Suprapubic skin (tissue), 4 donors: ENCODE measurements around the gene EIF2S2. TPM values are rescaled to one million over a fixed set of nuclear protein-coding genes. Genes with fewer than 3 reads are reported as not detected.

Source experiments
- DNase-seq, 2 donors: peaks; one replicate each; pipeline ENCODE4 v3.0.0-alpha.2; 2019; ENCODE audit warnings: low spot score in 2 of 2
- H3K27ac ChIP-seq: fragments of 200-600 bp; sonication (generic); one replicate; pipeline ENCODE4 v1.5.1; 2019
- H3K27me3 ChIP-seq: fragments of 200-600 bp; sonication (generic); one replicate; pipeline ENCODE4 v1.5.1; 2019
- H3K36me3 ChIP-seq: fragments of 200-600 bp; sonication (generic); one replicate; pipeline ENCODE4 v1.5.1; 2019
- H3K4me1 ChIP-seq: fragments of 200-600 bp; sonication (generic); one replicate; pipeline ENCODE4 v1.5.1; 2019
- H3K4me3 ChIP-seq: fragments of 200-600 bp; sonication (generic); one replicate; pipeline ENCODE4 v1.5.1; 2019; ENCODE audit warnings: mild to moderate bottlenecking
- H3K9me3 ChIP-seq: fragments of 200-600 bp; sonication (generic); one replicate; pipeline ENCODE4 v1.5.1; 2019
- CTCF ChIP-seq, 2 donors: fragments of 200-600 bp in 1 of 2; fragments of 450-650 bp in 1 of 2; sonication (generic) in 1 of 2; IDR thresholded peaks; one replicate each; pipeline ENCODE4 v1.5.1; 2016 to 2019; ENCODE audit warnings: antibody characterized with exemption in 2 of 2, mild to moderate bottlenecking in 1 of 2, moderate library complexity in 1 of 2
- EP300 ChIP-seq: sonication (generic); formaldehyde crosslinking; IDR thresholded peaks from one replicate; pipeline ENCODE4 v1.6.1; 2017; ENCODE audit warnings: antibody characterized with exemption
- POLR2A ChIP-seq, 2 donors: fragments of 450-650 bp; IDR thresholded peaks; one replicate each; pipeline ENCODE4 v1.6.1; 2017; ENCODE audit warnings: antibody characterized with exemption in 2 of 2, mild to moderate bottlenecking in 2 of 2, moderate library complexity in 2 of 2
- POLR2AphosphoS5 ChIP-seq, 3 donors: sonication (generic); formaldehyde crosslinking; IDR thresholded peaks; one replicate each; pipeline ENCODE4 v1.6.1; 2017; ENCODE audit warnings: antibody characterized with exemption in 3 of 3
- WGBS: methylation state at CpG from one replicate; pipeline ENCODE4 v1.1.5; 2018; 5-methylcytosine and 5-hydroxymethylcytosine counted together
- total RNA-seq, 4 donors: library from RNA; depleted of rRNA; stranded (reverse); fragments of >200 nt; gene quantifications; one replicate each; pipeline ENCODE4 v1.1.0, GENCODE V29; 2016

EIF2S2 gene
- total RNA-seq, 4 donors from 2014 or later, result 23.7 to 38.8 (median 38.4) TPM

GRCh38 chr20:34078540-34078939, 33.5 kb downstream of the EIF2S2 start:
- no peak for TF ChIP-seq POLR2AphosphoS5 (IDR thresholded peaks at IDR 0.05)
- TF ChIP-seq EP300, result no peak
- TF ChIP-seq POLR2A (IDR thresholded peaks at IDR 0.05), result no peak
- no peak for TF ChIP-seq CTCF (IDR thresholded peaks at IDR 0.05)
- Histone ChIP-seq H3K27ac (no peak overlapping the region), H3K36me3 (peaks cover 72% of the 10 kb centered on the region), H3K9me3 (no peaks in the 10 kb centered on the region), H3K27me3 (no peaks in the 10 kb centered on the region), H3K4me3 (no peak overlapping the region), H3K4me1 (peaks cover 12% of the 10 kb centered on the region)
- no peak for DNase-seq
- WGBS, result 89% methylated on average over 5 of the region's 5 CpGs

GRCh38 chr20:34076952-34077351, 35.1 kb downstream of the EIF2S2 start:
- DNase-seq, result no peak
- no peak overlapping the region for H3K27ac ChIP-seq
- H3K9me3 ChIP-seq, result no peaks in the 10 kb centered on the region
- 92% methylated on average over 14 of the region's 20 CpGs for WGBS
- H3K4me3 ChIP-seq, result no peak overlapping the region
- no peaks in the 10 kb centered on the region for H3K4me1 ChIP-seq
- peaks cover 79% of the 10 kb centered on the region for H3K36me3 ChIP-seq
- no peaks in the 10 kb centered on the region for H3K27me3 ChIP-seq
- TF ChIP-seq EP300, result no peak
- TF ChIP-seq CTCF (IDR thresholded peaks at IDR 0.05), result no peak
- TF ChIP-seq POLR2A (IDR thresholded peaks at IDR 0.05), result no peak
- TF ChIP-seq POLR2AphosphoS5 (IDR thresholded peaks at IDR 0.05), result no peak

GRCh38 chr20:34075647-34076046, 36.4 kb downstream of the EIF2S2 start:
- Histone ChIP-seq H3K4me3 (no peak overlapping the region), H3K36me3 (peaks cover 70% of the 10 kb centered on the region), H3K9me3 (no peaks in the 10 kb centered on the region), H3K4me1 (no peaks in the 10 kb centered on the region), H3K27ac (no peak overlapping the region), H3K27me3 (no peaks in the 10 kb centered on the region)
- DNase-seq, result no peak
- 88% methylated on average over 14 of the region's 16 CpGs for WGBS
- TF ChIP-seq POLR2AphosphoS5 (IDR thresholded peaks at IDR 0.05) (no peak), CTCF (IDR thresholded peaks at IDR 0.05) (no peak), EP300 (no peak), POLR2A (IDR thresholded peaks at IDR 0.05) (no peak)

GRCh38 chr20:34074101-34074760, 37.8 kb downstream of the EIF2S2 start:
- Histone ChIP-seq H3K36me3 (peaks cover 58% of the 10 kb centered on the region), H3K27me3 (no peaks in the 10 kb centered on the region)

GRCh38 chr20:34072778-34073177, 39.3 kb downstream of the EIF2S2 start:
- Histone ChIP-seq H3K36me3 (peaks cover 43% of the 10 kb centered on the region), H3K9me3 (no peaks in the 10 kb centered on the region), H3K4me3 (no peak overlapping the region), H3K4me1 (peaks cover 9% of the 10 kb centered on the region), H3K27me3 (no peaks in the 10 kb centered on the region), H3K27ac (no peak overlapping the region)
- no peak for TF ChIP-seq POLR2A (IDR thresholded peaks at IDR 0.05)
- no peak for TF ChIP-seq POLR2AphosphoS5 (IDR thresholded peaks at IDR 0.05)
- no peak for TF ChIP-seq EP300
- TF ChIP-seq CTCF (IDR thresholded peaks at IDR 0.05), result no peak
- 91% methylated on average over 1 of the region's 1 CpG for WGBS
- DNase-seq, result no peak

More at GRCh38 chr20:34074101-34074760, 37.8 kb downstream of the EIF2S2 start:
- H3K4me3 ChIP-seq, result no peak overlapping the region
- H3K4me1 ChIP-seq, result peaks cover 6% of the 10 kb centered on the region
- H3K27ac ChIP-seq, result no peak overlapping the region
- no peak for DNase-seq
- 70% methylated on average over 6 of the region's 7 CpGs for WGBS
- TF ChIP-seq CTCF (IDR thresholded peaks at IDR 0.05), result no peak
- no peak for TF ChIP-seq POLR2A (IDR thresholded peaks at IDR 0.05)
- TF ChIP-seq EP300, result no peak
- H3K9me3 ChIP-seq, result no peaks in the 10 kb centered on the region
